Measurements from ENCODE around the gene SOSTDC1.

Gene SOSTDC1

GRCh38 chr7:16492513-16493062, 27.1 kb upstream of the SOSTDC1 start:
- no peak overlapping the region for H3K4me3 ChIP-seq (ENCODE audit: low read length, poor library complexity, severe bottlenecking)
- no peaks in the 10 kb centered on the region for H4K20me1 ChIP-seq (ENCODE audit: insufficient read depth, low read length, poor library complexity, severe bottlenecking)
- no peaks in the 10 kb centered on the region for H3K36me3 ChIP-seq (ENCODE audit: insufficient read depth, low read length)
- no peaks in the 10 kb centered on the region for H3F3A ChIP-seq (ENCODE audit: low read depth)
- no peaks in the 10 kb centered on the region for H3K9me3 ChIP-seq (ENCODE audit: insufficient read depth, low read depth, low read length)
- no peaks in the 10 kb centered on the region for H3K9me2 ChIP-seq (replicated peaks; ENCODE audit: low read depth, low read length)
- H3K27me3 ChIP-seq (ENCODE audit: insufficient read depth, low read length, poor library complexity, severe bottlenecking), result no peaks in the 10 kb centered on the region
- H3K4me2 ChIP-seq (ENCODE audit: low read depth, low read length, poor library complexity, severe bottlenecking), result no peak overlapping the region
- H3K9ac ChIP-seq (ENCODE audit: low read depth, low read length, poor library complexity, severe bottlenecking), result no peak overlapping the region
- TF ChIP-seq CTCF (conservative IDR thresholded peaks at IDR 0.05; ENCODE audit: low read length) (no peak), EZH2phosphoT487 (IDR thresholded peaks at IDR 0.05; ENCODE audit: borderline replicate concordance) (no peak)
- peak overlapping the region; percentile 9; the same call in 1 of the 2 replicates for H2AFZ ChIP-seq (ENCODE audit: low read length)
- H3K79me2 ChIP-seq (ENCODE audit: insufficient read depth, low read length), result no peaks in the 10 kb centered on the region
- H3K4me1 ChIP-seq (ENCODE audit: insufficient read depth, low read length, poor library complexity, severe bottlenecking), result no peaks in the 10 kb centered on the region

GRCh38 chr7:16491148-16491547, 25.6 kb upstream of the SOSTDC1 start:
- Histone ChIP-seq H4K20me1 (ENCODE audit: insufficient read depth, low read length, poor library complexity, severe bottlenecking) (no peaks in the 10 kb centered on the region), H2AFZ (ENCODE audit: low read length) (no peak overlapping the region), H3K4me3 (ENCODE audit: low read length, poor library complexity, severe bottlenecking) (no peak overlapping the region), H3K4me2 (ENCODE audit: low read depth, low read length, poor library complexity, severe bottlenecking) (no peak overlapping the region), H3K9me3 (ENCODE audit: insufficient read depth, low read depth, low read length) (no peaks in the 10 kb centered on the region), H3K9me2 (replicated peaks; ENCODE audit: low read depth, low read length) (no peaks in the 10 kb centered on the region), H3K4me1 (ENCODE audit: insufficient read depth, low read length, poor library complexity, severe bottlenecking) (no peaks in the 10 kb centered on the region), H3K27me3 (ENCODE audit: insufficient read depth, low read length, poor library complexity, severe bottlenecking) (no peaks in the 10 kb centered on the region), H3K36me3 (ENCODE audit: insufficient read depth, low read length) (no peaks in the 10 kb centered on the region), H3K9ac (ENCODE audit: low read depth, low read length, poor library complexity, severe bottlenecking) (no peak overlapping the region), H3F3A (ENCODE audit: low read depth) (no peaks in the 10 kb centered on the region), H3K79me2 (ENCODE audit: insufficient read depth, low read length) (no peaks in the 10 kb centered on the region)
- TF ChIP-seq EZH2phosphoT487 (IDR thresholded peaks at IDR 0.05; ENCODE audit: borderline replicate concordance) (no peak), CTCF (conservative IDR thresholded peaks at IDR 0.05; ENCODE audit: low read length) (no peak)

GRCh38 chr7:16484453-16485158, 19.1 kb upstream of the SOSTDC1 start:
- no peaks in the 10 kb centered on the region for H3K4me1 ChIP-seq (ENCODE audit: insufficient read depth, low read length, poor library complexity, severe bottlenecking)
- no peaks in the 10 kb centered on the region for H3K9me3 ChIP-seq (ENCODE audit: insufficient read depth, low read depth, low read length)
- no peak overlapping the region for H2AFZ ChIP-seq (ENCODE audit: low read length)
- H3K4me2 ChIP-seq (ENCODE audit: low read depth, low read length, poor library complexity, severe bottlenecking), result no peak overlapping the region
- H4K20me1 ChIP-seq (ENCODE audit: insufficient read depth, low read length, poor library complexity, severe bottlenecking), result no peaks in the 10 kb centered on the region
- H3K4me3 ChIP-seq (ENCODE audit: low read length, poor library complexity, severe bottlenecking), result no peak overlapping the region
- no peak overlapping the region for H3K9ac ChIP-seq (ENCODE audit: low read depth, low read length, poor library complexity, severe bottlenecking)
- no peaks in the 10 kb centered on the region for H3K36me3 ChIP-seq (ENCODE audit: insufficient read depth, low read length)
- H3K27me3 ChIP-seq (ENCODE audit: insufficient read depth, low read length, poor library complexity, severe bottlenecking), result no peaks in the 10 kb centered on the region
- TF ChIP-seq EZH2phosphoT487 (IDR thresholded peaks at IDR 0.05; ENCODE audit: borderline replicate concordance), result no peak
- no peak for TF ChIP-seq CTCF (conservative IDR thresholded peaks at IDR 0.05; ENCODE audit: low read length)
- H3K9me2 ChIP-seq (replicated peaks; ENCODE audit: low read depth, low read length), result no peaks in the 10 kb centered on the region
- no peaks in the 10 kb centered on the region for H3K79me2 ChIP-seq (ENCODE audit: insufficient read depth, low read length)
- H3F3A ChIP-seq (ENCODE audit: low read depth), result no peaks in the 10 kb centered on the region

Measured in Loucy (cell line).